A172 (cell line): ENCODE results near the gene RUNX3. TPM values are rescaled to one million over a fixed set of nuclear protein-coding genes. Genes with fewer than 3 reads are reported as not detected.

Experiments
- DNase-seq: peaks from one replicate; pipeline ENCODE4 v3.0.0-alpha.2; 2015; ENCODE audit warnings: low spot score
- total RNA-seq: library from RNA; depleted of rRNA; stranded (reverse); fragments of >200 nt; shearing (Covaris generic); gene quantifications from 2 replicates; pipeline ENCODE4 v1.2.3, GENCODE V29; 2014

The RUNX3 gene
- total RNA-seq, 1 experiment from 2014 or later = not detected

- DNase-seq = no peak
Measured at GRCh38 chr1:24886241-24886640, 43.8 kb downstream of the RUNX3 start.

- no peak for DNase-seq
Measured at GRCh38 chr1:24884751-24885150, 45.3 kb downstream of the RUNX3 start.

- DNase-seq = no peak
Measured at GRCh38 chr1:24881034-24881433, 49.0 kb downstream of the RUNX3 start.

GRCh38 chr1:24878775-24879742, 51.0 kb downstream of the RUNX3 start:
- peak; percentile 10 for DNase-seq

- no peak for DNase-seq
Measured at GRCh38 chr1:24878045-24878444, 52.0 kb downstream of the RUNX3 start.

GRCh38 chr1:24875991-24876506, 54.0 kb downstream of the RUNX3 start:
- no peak for DNase-seq

GRCh38 chr1:24875257-24875656, 54.8 kb downstream of the RUNX3 start:
- DNase-seq = no peak

- no peak for DNase-seq
Measured at GRCh38 chr1:24874611-24875234, 55.4 kb downstream of the RUNX3 start.

GRCh38 chr1:24874056-24874455, 56.0 kb downstream of the RUNX3 start:
- no peak for DNase-seq

- DNase-seq = no peak
Measured at GRCh38 chr1:24873148-24873547, 56.9 kb downstream of the RUNX3 start.

- DNase-seq = no peak
Measured at GRCh38 chr1:24872061-24872850, 57.8 kb downstream of the RUNX3 start.

- no peak for DNase-seq
Measured at GRCh38 chr1:24871306-24871901, 58.7 kb downstream of the RUNX3 start.

- no peak for DNase-seq
Measured at GRCh38 chr1:24870551-24871195, 59.4 kb downstream of the RUNX3 start.

GRCh38 chr1:24868016-24868875, 61.8 kb downstream of the RUNX3 start:
- no peak for DNase-seq

GRCh38 chr1:24867084-24867870, 62.8 kb downstream of the RUNX3 start:
- no peak for DNase-seq

GRCh38 chr1:24866211-24867083, 63.6 kb downstream of the RUNX3 start:
- no peak for DNase-seq

GRCh38 chr1:24865587-24865986, 64.5 kb downstream of the RUNX3 start:
- DNase-seq = no peak

- no peak for DNase-seq
Measured at GRCh38 chr1:24865168-24865567, 64.9 kb downstream of the RUNX3 start.
